ENCODE measurements around the gene NDUFA11.

NDUFA11 gene

GRCh38 chr19:5943045-5943444 lies 39.5 kb upstream of the NDUFA11 start:
- Histone ChIP-seq H3K9me3 (ENCODE audit: control insufficient read depth in 2 of 2, low read length in 2 of 2) (no peaks in the 10 kb centered on the region), H3K36me3 (ENCODE audit: control insufficient read depth in 2 of 2, insufficient read depth in 2 of 2, low read length in 2 of 2) (peaks cover 22 to 29% of the 10 kb centered on the region in 2 donors), H3K27ac (ENCODE audit: low read depth in 2 of 2, low read length in 2 of 2) (peak overlapping the region; percentile 34 to 38), H3K4me3 (ENCODE audit: low read length in 2 of 2) (no peak overlapping the region), H3K4me1 (ENCODE audit: control insufficient read depth in 2 of 2, insufficient read depth in 2 of 2, low read length in 2 of 2) (peaks cover 8 to 10% of the 10 kb centered on the region in 2 donors), H3K9ac (ENCODE audit: low read depth in 1 of 2, low read length in 2 of 2) (no peak overlapping the region), H3K27me3 (ENCODE audit: control insufficient read depth in 2 of 2, insufficient read depth in 2 of 2, low read length in 2 of 2) (no peaks in the 10 kb centered on the region)

- Histone ChIP-seq H3K9me3 (ENCODE audit: control insufficient read depth in 2 of 2, low read length in 2 of 2) (no peaks in the 10 kb centered on the region), H3K4me1 (ENCODE audit: control insufficient read depth in 2 of 2, insufficient read depth in 2 of 2, low read length in 2 of 2) (peaks cover 7 to 10% of the 10 kb centered on the region in 2 donors), H3K27ac (ENCODE audit: low read depth in 2 of 2, low read length in 2 of 2) (peak overlapping the region in 1 of 2 donors; percentile 33), H3K27me3 (ENCODE audit: control insufficient read depth in 2 of 2, insufficient read depth in 2 of 2, low read length in 2 of 2) (no peaks in the 10 kb centered on the region), H3K4me3 (ENCODE audit: low read length in 2 of 2) (no peak overlapping the region), H3K36me3 (ENCODE audit: control insufficient read depth in 2 of 2, insufficient read depth in 2 of 2, low read length in 2 of 2) (peaks cover 25 to 26% of the 10 kb centered on the region in 2 donors), H3K9ac (ENCODE audit: low read depth in 1 of 2, low read length in 2 of 2) (no peak overlapping the region)
Observed at GRCh38 chr19:5941673-5942072, 38.1 kb upstream of the NDUFA11 start.

DNA sequence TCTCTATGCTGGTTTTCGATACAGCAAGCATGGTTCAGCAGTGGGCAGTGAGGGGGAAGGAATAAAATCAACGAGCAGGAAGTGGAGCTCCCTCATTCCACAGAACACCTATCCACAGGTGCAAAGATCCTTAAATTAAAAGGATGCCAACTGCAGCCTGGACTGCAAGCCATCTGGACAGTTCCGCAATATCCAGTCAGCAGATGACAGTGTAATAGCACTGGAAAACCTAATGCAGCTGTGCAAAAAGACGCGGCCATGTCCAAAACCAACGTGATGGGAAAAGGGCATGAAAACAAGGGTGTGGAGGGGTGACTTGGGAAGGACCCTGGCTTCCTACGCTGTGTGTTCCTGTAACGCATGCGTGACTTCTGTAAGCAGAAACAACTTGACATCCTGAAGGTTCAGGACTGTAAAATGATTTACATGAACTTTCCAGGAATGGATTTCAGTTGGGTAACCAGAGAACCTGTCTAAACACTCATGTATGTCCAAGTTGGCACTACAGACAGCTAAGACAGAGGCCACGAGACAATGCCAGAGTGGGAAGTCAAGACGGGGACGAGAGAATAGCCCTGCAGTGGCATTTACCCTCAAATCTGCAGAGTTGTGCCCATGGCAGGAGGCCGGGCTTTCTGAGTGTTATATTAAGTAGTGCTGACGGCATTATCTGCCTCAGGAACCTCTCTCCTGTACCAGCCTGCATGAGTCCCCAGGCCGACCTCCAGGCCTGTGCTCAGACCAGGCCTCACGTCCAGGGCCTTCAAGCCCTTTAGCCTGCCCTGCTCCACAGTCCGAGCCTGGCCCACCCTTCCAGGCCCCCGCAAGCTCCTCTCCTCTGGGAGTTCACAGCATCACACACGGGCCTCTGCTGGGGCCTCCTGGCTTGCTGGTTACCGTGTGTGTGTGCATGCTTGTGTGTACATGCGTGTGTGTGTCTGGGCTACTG lies 36.9 kb upstream of the NDUFA11 start:
- no peak overlapping the region for H3K9ac ChIP-seq (ENCODE audit: low read depth in 1 of 2, low read length in 2 of 2)
- no peaks in the 10 kb centered on the region for H3K9me3 ChIP-seq (ENCODE audit: control insufficient read depth in 2 of 2, low read length in 2 of 2)
- peaks cover 6 to 10% of the 10 kb centered on the region in 2 donors for H3K4me1 ChIP-seq (ENCODE audit: control insufficient read depth in 2 of 2, insufficient read depth in 2 of 2, low read length in 2 of 2)
- peaks cover 25 to 32% of the 10 kb centered on the region in 2 donors for H3K36me3 ChIP-seq (ENCODE audit: control insufficient read depth in 2 of 2, insufficient read depth in 2 of 2, low read length in 2 of 2)
- H3K4me3 ChIP-seq (ENCODE audit: low read length in 2 of 2), result no peak overlapping the region
- H3K27ac ChIP-seq (ENCODE audit: low read depth in 2 of 2, low read length in 2 of 2), result no peak overlapping the region
- H3K27me3 ChIP-seq (ENCODE audit: control insufficient read depth in 2 of 2, insufficient read depth in 2 of 2, low read length in 2 of 2), result no peaks in the 10 kb centered on the region

- Histone ChIP-seq H3K4me3 (ENCODE audit: low read length in 2 of 2) (no peak overlapping the region), H3K27ac (ENCODE audit: low read depth in 2 of 2, low read length in 2 of 2) (no peak overlapping the region), H3K36me3 (ENCODE audit: control insufficient read depth in 2 of 2, insufficient read depth in 2 of 2, low read length in 2 of 2) (peaks cover 33 to 40% of the 10 kb centered on the region in 2 donors), H3K9me3 (ENCODE audit: control insufficient read depth in 2 of 2, low read length in 2 of 2) (no peaks in the 10 kb centered on the region), H3K9ac (ENCODE audit: low read depth in 1 of 2, low read length in 2 of 2) (no peak overlapping the region), H3K27me3 (ENCODE audit: control insufficient read depth in 2 of 2, insufficient read depth in 2 of 2, low read length in 2 of 2) (no peaks in the 10 kb centered on the region), H3K4me1 (ENCODE audit: control insufficient read depth in 2 of 2, insufficient read depth in 2 of 2, low read length in 2 of 2) (peaks cover 3 to 5% of the 10 kb centered on the region in 2 donors)
Observed at GRCh38 chr19:5937550-5937949, 34.0 kb upstream of the NDUFA11 start.

- Histone ChIP-seq H3K27me3 (ENCODE audit: control insufficient read depth in 2 of 2, insufficient read depth in 2 of 2, low read length in 2 of 2) (no peaks in the 10 kb centered on the region), H3K27ac (ENCODE audit: low read depth in 2 of 2, low read length in 2 of 2) (no peak overlapping the region), H3K4me1 (ENCODE audit: control insufficient read depth in 2 of 2, insufficient read depth in 2 of 2, low read length in 2 of 2) (peaks cover 3 to 5% of the 10 kb centered on the region in 2 donors)
Observed at GRCh38 chr19:5936292-5936592, 32.7 kb upstream of the NDUFA11 start.

GRCh38 chr19:5935473-5936291 lies 32.1 kb upstream of the NDUFA11 start:
- Histone ChIP-seq H3K27ac (ENCODE audit: low read depth in 2 of 2, low read length in 2 of 2) (peak overlapping the region in 1 of 2 donors; percentile 61), H3K27me3 (ENCODE audit: control insufficient read depth in 2 of 2, insufficient read depth in 2 of 2, low read length in 2 of 2) (no peaks in the 10 kb centered on the region), H3K9me3 (ENCODE audit: control insufficient read depth in 2 of 2, low read length in 2 of 2) (no peaks in the 10 kb centered on the region), H3K36me3 (ENCODE audit: control insufficient read depth in 2 of 2, insufficient read depth in 2 of 2, low read length in 2 of 2) (peaks cover 33 to 43% of the 10 kb centered on the region in 2 donors), H3K4me3 (ENCODE audit: low read length in 2 of 2) (no peak overlapping the region), H3K4me1 (ENCODE audit: control insufficient read depth in 2 of 2, insufficient read depth in 2 of 2, low read length in 2 of 2) (peaks cover 3 to 5% of the 10 kb centered on the region in 2 donors), H3K9ac (ENCODE audit: low read depth in 1 of 2, low read length in 2 of 2) (no peak overlapping the region)

More at GRCh38 chr19:5936292-5936592, 32.7 kb upstream of the NDUFA11 start:
- Histone ChIP-seq H3K9ac (ENCODE audit: low read depth in 1 of 2, low read length in 2 of 2) (no peak overlapping the region), H3K36me3 (ENCODE audit: control insufficient read depth in 2 of 2, insufficient read depth in 2 of 2, low read length in 2 of 2) (peaks cover 33 to 43% of the 10 kb centered on the region in 2 donors), H3K4me3 (ENCODE audit: low read length in 2 of 2) (no peak overlapping the region), H3K9me3 (ENCODE audit: control insufficient read depth in 2 of 2, low read length in 2 of 2) (no peaks in the 10 kb centered on the region)

- H3K4me1 ChIP-seq (ENCODE audit: control insufficient read depth in 2 of 2, insufficient read depth in 2 of 2, low read length in 2 of 2), result peaks cover 3 to 5% of the 10 kb centered on the region in 2 donors
- H3K27ac ChIP-seq (ENCODE audit: low read depth in 2 of 2, low read length in 2 of 2), result peak overlapping the region in 1 of 2 donors; percentile 58
- peaks cover 31 to 41% of the 10 kb centered on the region in 2 donors for H3K36me3 ChIP-seq (ENCODE audit: control insufficient read depth in 2 of 2, insufficient read depth in 2 of 2, low read length in 2 of 2)
Observed at GRCh38 chr19:5934774-5935472, 31.3 kb upstream of the NDUFA11 start.

DNA sequence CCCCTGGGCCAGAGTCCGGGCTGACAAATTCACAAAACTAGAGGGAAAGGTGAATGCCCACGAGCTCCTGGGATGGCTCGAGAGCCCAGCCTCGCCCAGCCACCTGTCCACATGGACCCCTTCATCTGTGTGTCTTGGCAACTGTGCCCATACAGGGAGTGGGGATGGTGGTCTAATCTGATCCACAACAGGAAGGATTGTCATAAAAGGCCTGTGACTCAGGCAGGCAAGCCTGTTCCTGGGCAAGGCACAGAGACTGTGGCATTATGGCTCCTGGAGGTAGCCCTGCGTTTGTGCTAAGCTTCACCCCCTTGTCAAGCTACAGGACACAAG lies 30.4 kb upstream of the NDUFA11 start:
- H3K9me3 ChIP-seq (ENCODE audit: control insufficient read depth in 2 of 2, low read length in 2 of 2), result no peaks in the 10 kb centered on the region
- no peak overlapping the region for H3K9ac ChIP-seq (ENCODE audit: low read depth in 1 of 2, low read length in 2 of 2)
- H3K27ac ChIP-seq (ENCODE audit: low read depth in 2 of 2, low read length in 2 of 2), result no peak overlapping the region
- no peak overlapping the region for H3K4me3 ChIP-seq (ENCODE audit: low read length in 2 of 2)
- peaks cover 5 to 6% of the 10 kb centered on the region in 2 donors for H3K4me1 ChIP-seq (ENCODE audit: control insufficient read depth in 2 of 2, insufficient read depth in 2 of 2, low read length in 2 of 2)
- H3K36me3 ChIP-seq (ENCODE audit: control insufficient read depth in 2 of 2, insufficient read depth in 2 of 2, low read length in 2 of 2), result peaks cover 34 to 44% of the 10 kb centered on the region in 2 donors
- H3K27me3 ChIP-seq (ENCODE audit: control insufficient read depth in 2 of 2, insufficient read depth in 2 of 2, low read length in 2 of 2), result no peaks in the 10 kb centered on the region

More at GRCh38 chr19:5934774-5935472, 31.3 kb upstream of the NDUFA11 start:
- H3K4me3 ChIP-seq (ENCODE audit: low read length in 2 of 2), result no peak overlapping the region
- no peak overlapping the region for H3K9ac ChIP-seq (ENCODE audit: low read depth in 1 of 2, low read length in 2 of 2)
- no peaks in the 10 kb centered on the region for H3K9me3 ChIP-seq (ENCODE audit: control insufficient read depth in 2 of 2, low read length in 2 of 2)
- no peaks in the 10 kb centered on the region for H3K27me3 ChIP-seq (ENCODE audit: control insufficient read depth in 2 of 2, insufficient read depth in 2 of 2, low read length in 2 of 2)

DNA sequence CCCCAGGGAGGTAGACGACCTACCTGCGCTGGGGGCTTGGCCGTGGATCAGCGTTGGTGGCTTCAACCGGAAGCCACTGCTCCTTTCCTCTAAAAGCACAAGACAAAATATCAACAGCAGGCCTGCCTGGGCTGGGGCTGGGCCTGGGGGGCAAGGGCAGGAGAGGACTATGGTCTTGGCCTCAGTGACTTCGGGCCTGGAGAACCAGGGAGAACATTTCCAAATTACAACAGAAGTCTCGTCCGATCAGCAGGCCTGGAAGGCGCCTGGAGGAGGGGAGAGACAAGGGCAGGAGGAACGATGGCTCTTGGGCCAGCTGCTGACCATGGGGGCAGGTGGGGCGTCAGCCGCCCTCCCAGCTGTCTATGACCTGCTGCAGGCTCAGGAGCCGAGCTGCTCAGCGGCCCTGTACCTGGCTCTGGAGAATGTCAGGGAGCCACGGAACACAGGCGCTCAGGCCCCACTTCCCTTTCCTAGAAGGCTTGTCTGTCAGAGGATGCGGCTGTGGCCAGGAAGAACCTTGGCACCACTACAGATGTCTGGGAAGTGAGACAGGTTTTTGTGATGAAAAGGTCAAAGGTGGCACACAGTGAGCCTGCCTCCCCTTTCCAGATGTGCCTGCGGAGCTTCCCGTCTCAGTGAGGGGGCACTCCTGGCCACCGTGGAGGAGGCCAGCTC lies 29.9 kb upstream of the NDUFA11 start:
- Histone ChIP-seq H3K27me3 (ENCODE audit: control insufficient read depth in 2 of 2, insufficient read depth in 2 of 2, low read length in 2 of 2) (no peaks in the 10 kb centered on the region), H3K9ac (ENCODE audit: low read depth in 1 of 2, low read length in 2 of 2) (no peak overlapping the region), H3K36me3 (ENCODE audit: control insufficient read depth in 2 of 2, insufficient read depth in 2 of 2, low read length in 2 of 2) (peaks cover 39 to 49% of the 10 kb centered on the region in 2 donors), H3K9me3 (ENCODE audit: control insufficient read depth in 2 of 2, low read length in 2 of 2) (no peaks in the 10 kb centered on the region), H3K4me3 (ENCODE audit: low read length in 2 of 2) (no peak overlapping the region), H3K27ac (ENCODE audit: low read depth in 2 of 2, low read length in 2 of 2) (no peak overlapping the region), H3K4me1 (ENCODE audit: control insufficient read depth in 2 of 2, insufficient read depth in 2 of 2, low read length in 2 of 2) (peaks cover 5 to 6% of the 10 kb centered on the region in 2 donors)

Measured in mucosa of rectum (tissue), 2 donors.